Left lung (tissue), 10 donors: ENCODE data around the gene NUP210L. TPM values are rescaled to one million over a fixed set of nuclear protein-coding genes. Genes with fewer than 3 reads are reported as not detected.
"Not testable (repeated sequence)": the region's sequence is repeated elsewhere in the genome, so short reads cannot be mapped to it uniquely, and the experiment has no call there.

Experiments used
- ATAC-seq: fragments of 200-7000 bp; cut with Tn5 transposase; one replicate; pipeline ENCODE4 v1.9.1; 2020; ENCODE audit warnings: moderate library complexity
- DNase-seq, 4 donors: peaks; one replicate each; pipeline ENCODE4 v3.0.0-alpha.2; 2013 to 2020
- H3K27ac ChIP-seq, 2 donors: fragments of 200-600 bp; sonication (generic) in 1 of 2; one replicate each; pipeline versions ENCODE4 v1.5.0 to v1.8.0; 2020 to 2021
- H3K27me3 ChIP-seq, 2 donors: fragments of 200-600 bp; sonication (generic) in 1 of 2; one replicate each; pipeline versions ENCODE4 v1.5.0 to v1.8.0; 2020 to 2021
- H3K36me3 ChIP-seq, 2 donors: fragments of 200-600 bp; sonication (generic) in 1 of 2; one replicate each; pipeline versions ENCODE4 v1.5.0 to v1.8.0; 2020 to 2021
- H3K4me1 ChIP-seq, 2 donors: fragments of 200-600 bp; one replicate each; pipeline ENCODE4 v1.8.0; 2021
- H3K4me3 ChIP-seq, 2 donors: fragments of 200-600 bp; sonication (generic) in 1 of 2; one replicate each; pipeline versions ENCODE4 v1.5.0 to v1.8.0; 2020 to 2021; ENCODE audit warnings: mild to moderate bottlenecking in 1 of 2
- H3K9me3 ChIP-seq, 2 donors: fragments of 200-600 bp; sonication (generic) in 1 of 2; one replicate each; pipeline versions ENCODE4 v1.5.0 to v1.8.0; 2020 to 2021
- CTCF ChIP-seq, 2 donors: fragments of 200-600 bp; sonication (generic) in 1 of 2; IDR thresholded peaks; one replicate each; pipeline versions ENCODE4 v1.5.0 to v1.8.0; 2021; ENCODE audit warnings: antibody characterized with exemption in 2 of 2
- intact Hi-C, 2 donors: fragments of 100-400 bp; cut with DNase I; formaldehyde crosslinking; loops; one replicate each; pipeline versions ENCODE4 v1.11.2 to v1.14.2; 2022
- polyA plus RNA-seq, 6 donors: library from polyadenylated mRNA; unstranded; fragments of 120-200 nt; gene quantifications; one replicate each; pipeline ENCODE4 v1.2.1, GENCODE V29; 2013; ENCODE audit not compliant: insufficient read length in 6 of 6
- total RNA-seq, 2 donors: library from RNA; stranded (reverse); fragmentation: NEBNext Ultra II Directional; extraction: Animal tissue kit (Norgen Biotek cat#: 25700); gene quantifications; one replicate each; pipeline ENCODE4 v1.2.1, GENCODE V29; 2021
- donor health status: DM: no; HTN: yes; CAD: no.
- donor health status: DM: no; HTN: no; CAD: no.

The NUP210L gene
- total and polyA plus RNA-seq, 8 donors, result 0.09 to 0.27 (median 0.18) TPM

GRCh38 chr1:154000420-154000819, 154.5 kb downstream of the NUP210L start:
- H3K27ac ChIP-seq, result no peak overlapping the region
- no peaks in the 10 kb centered on the region for H3K9me3 ChIP-seq
- DNase-seq, result no peak
- no peak for TF ChIP-seq CTCF (IDR thresholded peaks at IDR 0.05)
- no peak for ATAC-seq
- no peak overlapping the region for H3K4me3 ChIP-seq
- intact Hi-C loops, result no loop called here
- no peaks in the 10 kb centered on the region for H3K4me1 ChIP-seq
- H3K36me3 ChIP-seq, result peaks cover 0 to 9% of the 10 kb centered on the region in 2 donors
- no peaks in the 10 kb centered on the region for H3K27me3 ChIP-seq

GRCh38 chr1:153996882-153997281, 158.0 kb downstream of the NUP210L start:
- ATAC-seq, intact Hi-C loops, H3K27ac ChIP-seq: not testable (repeated sequence)

GRCh38 chr1:153995640-153996039, 159.2 kb downstream of the NUP210L start:
- Histone ChIP-seq H3K36me3 (peaks cover 0 to 48% of the 10 kb centered on the region in 2 donors), H3K27me3 (no peaks in the 10 kb centered on the region), H3K4me3 (no peak overlapping the region), H3K4me1 (peaks cover 14 to 27% of the 10 kb centered on the region in 2 donors), H3K9me3 (no peaks in the 10 kb centered on the region), H3K27ac (no peak overlapping the region)
- TF ChIP-seq CTCF (IDR thresholded peaks at IDR 0.05), result no peak
- no peak for DNase-seq
- intact Hi-C loops, result no loop called here
- no peak for ATAC-seq

More at GRCh38 chr1:153996882-153997281, 158.0 kb downstream of the NUP210L start:
- H3K4me3 ChIP-seq, DNase-seq, H3K9me3 ChIP-seq, H3K27me3 ChIP-seq: not testable (repeated sequence)
- Histone ChIP-seq H3K36me3 (peaks cover 0 to 44% of the 10 kb centered on the region in 2 donors), H3K4me1 (peaks cover 9 to 19% of the 10 kb centered on the region in 2 donors)

GRCh38 chr1:153995202-153995601, 159.7 kb downstream of the NUP210L start:
- no peak for TF ChIP-seq CTCF (IDR thresholded peaks at IDR 0.05)
- intact Hi-C loops, result no loop called here
- no peak overlapping the region for H3K27ac ChIP-seq
- DNase-seq (no peak), ATAC-seq (no peak)
- no peaks in the 10 kb centered on the region for H3K9me3 ChIP-seq
- H3K4me1 ChIP-seq, result peaks cover 14 to 27% of the 10 kb centered on the region in 2 donors
- H3K36me3 ChIP-seq, result peaks cover 0 to 48% of the 10 kb centered on the region in 2 donors
- H3K27me3 ChIP-seq, result no peaks in the 10 kb centered on the region
- no peak overlapping the region for H3K4me3 ChIP-seq

GRCh38 chr1:153991806-153992205, 163.1 kb downstream of the NUP210L start:
- intact Hi-C loops, result no loop called here
- Histone ChIP-seq H3K4me1 (peaks cover 19 to 33% of the 10 kb centered on the region in 2 donors), H3K27me3 (no peaks in the 10 kb centered on the region), H3K27ac (peak overlapping the region; percentile 87 to 93), H3K9me3 (no peaks in the 10 kb centered on the region), H3K36me3 (peaks cover 0 to 48% of the 10 kb centered on the region in 2 donors), H3K4me3 (peak overlapping the region; percentile 62 to 76)
- no peak for TF ChIP-seq CTCF (IDR thresholded peaks at IDR 0.05)
- DNase-seq (no peak), ATAC-seq (no peak)

GRCh38 chr1:153991151-153991630, 163.7 kb downstream of the NUP210L start:
- Histone ChIP-seq H3K4me1 (peaks cover 22 to 39% of the 10 kb centered on the region in 2 donors), H3K27ac (peak overlapping the region; percentile 87 to 93), H3K27me3 (no peaks in the 10 kb centered on the region), H3K36me3 (peaks cover 0 to 46% of the 10 kb centered on the region in 2 donors), H3K4me3 (peak overlapping the region; percentile 62 to 76), H3K9me3 (no peaks in the 10 kb centered on the region)
- intact Hi-C loops, result no loop called here
- ATAC-seq (no peak), DNase-seq (no peak)
- TF ChIP-seq CTCF (IDR thresholded peaks at IDR 0.05), result no peak
